DMS153 treated with DMSO at 0.1 percent for 48 hours (cell line): Measurements from ENCODE around the gene ZNF343.

Experiments
- DNase-seq: peaks from one replicate; lab custom pipeline; 2025; ENCODE audit not compliant: unreplicated experiment; lab: John Stamatoyannopoulos, UW

Gene ZNF343

DNA sequence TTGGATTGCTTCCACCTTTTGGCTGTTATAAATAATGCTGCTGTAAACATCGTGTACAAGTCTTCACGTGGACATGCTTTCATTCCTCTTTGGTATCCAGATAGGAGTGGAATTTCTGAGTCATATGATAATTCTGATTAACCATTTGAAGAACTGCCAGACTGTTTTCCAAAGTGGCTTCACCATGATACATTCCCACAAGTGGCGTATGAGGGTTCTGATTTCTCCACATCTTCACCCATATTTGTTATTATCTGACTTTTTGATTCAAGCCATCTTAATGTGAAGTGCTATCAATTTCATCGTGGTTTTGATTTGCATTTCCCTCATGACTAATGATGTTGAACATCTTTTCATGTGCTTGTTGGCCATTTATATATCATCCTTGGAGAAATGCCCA, 35.2 kb downstream of the ZNF343 start:
- DNase-seq = no peak

GRCh38 chr20:2470423-2471193, 38.1 kb downstream of the ZNF343 start, which contains the start of gene SNRPB:
Gene SNRPB, minus strand, starts transcription at chr20:2470789. Its CDS starts 99 bp downstream, at chr20:2470690.
- DNase-seq = peak; percentile 96

DNA sequence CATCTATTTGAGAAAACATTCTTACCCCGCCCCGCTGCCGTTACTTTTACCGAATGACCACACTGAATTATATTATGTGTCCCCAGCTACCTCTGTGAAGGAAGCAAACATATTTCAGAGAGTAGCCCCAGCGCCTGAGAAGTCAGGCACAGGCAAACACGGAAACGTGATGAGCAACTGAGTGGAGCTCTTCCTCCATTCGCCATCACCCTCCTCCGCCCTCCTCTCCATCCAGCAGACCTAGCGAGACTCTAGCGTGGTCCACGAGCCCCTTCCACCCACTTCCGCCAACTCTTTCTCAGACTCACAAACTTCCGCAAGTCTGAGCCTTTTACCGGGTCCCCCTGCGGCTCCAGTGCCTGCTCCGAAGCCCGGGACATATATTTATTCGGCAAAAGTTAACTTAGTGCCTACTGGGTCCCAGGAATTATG, 38.7 kb downstream of the ZNF343 start:
- DNase-seq = peak; percentile 38

DNA sequence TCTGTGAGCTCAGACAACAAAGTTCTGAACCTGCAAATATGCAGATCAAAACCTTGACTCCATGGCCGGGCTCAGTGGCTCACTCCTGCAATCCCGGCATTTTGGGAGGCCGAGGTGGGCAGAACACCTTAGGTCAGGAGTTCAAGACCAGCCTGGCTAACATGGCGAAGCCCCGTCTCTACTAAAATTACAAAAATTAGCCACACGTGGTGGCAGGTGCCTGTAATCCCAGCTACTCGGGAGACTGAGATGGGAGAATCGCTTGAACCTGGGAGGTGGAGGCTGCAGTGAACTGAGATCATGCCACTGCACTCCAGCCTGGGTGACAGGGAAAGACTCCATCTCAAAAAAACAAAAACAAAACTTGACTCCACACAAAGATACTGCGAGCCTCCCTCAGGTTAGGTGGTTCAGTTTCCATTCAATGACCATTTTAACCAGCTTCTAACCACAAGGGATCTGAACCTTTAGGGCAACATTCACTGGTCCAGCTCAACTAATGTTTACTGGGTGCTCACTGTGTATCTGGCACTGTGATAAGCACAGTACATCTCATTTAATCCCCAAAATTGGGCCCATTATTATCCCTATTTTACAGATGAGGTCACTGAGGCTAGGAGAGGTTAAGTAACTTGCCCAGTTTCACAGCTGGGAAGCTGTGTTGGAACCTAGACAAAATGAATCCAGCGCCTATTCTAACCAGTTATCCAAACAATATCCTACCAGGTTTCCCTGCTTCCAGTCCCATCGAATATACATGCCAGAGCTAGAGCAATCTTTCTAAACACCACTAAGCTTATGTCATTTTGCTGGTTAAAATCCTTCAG, 39.9 kb downstream of the ZNF343 start:
- DNase-seq = no peak

DNA sequence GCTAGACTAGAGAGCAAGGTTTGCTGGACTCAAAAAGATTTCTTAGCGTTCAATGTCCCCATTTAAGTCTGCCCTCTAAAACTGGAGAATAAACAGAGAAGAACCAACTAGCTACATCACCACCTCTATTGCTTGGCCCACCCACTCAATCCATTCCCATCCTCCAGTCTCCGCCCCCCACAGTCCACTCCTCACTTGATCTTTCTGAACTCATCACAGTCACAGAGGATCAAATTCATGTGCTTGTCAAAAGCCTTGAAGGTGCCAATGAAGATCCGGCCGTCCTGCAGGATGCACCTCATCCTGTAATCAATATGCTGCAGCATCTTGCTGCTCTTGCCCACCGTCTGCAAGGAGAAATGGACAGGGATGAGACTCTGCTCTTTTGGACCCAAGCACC, 41.3 kb downstream of the ZNF343 start:
- DNase-seq = no peak

GRCh38 chr20:2465100-2465499, 43.6 kb downstream of the ZNF343 start:
- no peak for DNase-seq

DNA sequence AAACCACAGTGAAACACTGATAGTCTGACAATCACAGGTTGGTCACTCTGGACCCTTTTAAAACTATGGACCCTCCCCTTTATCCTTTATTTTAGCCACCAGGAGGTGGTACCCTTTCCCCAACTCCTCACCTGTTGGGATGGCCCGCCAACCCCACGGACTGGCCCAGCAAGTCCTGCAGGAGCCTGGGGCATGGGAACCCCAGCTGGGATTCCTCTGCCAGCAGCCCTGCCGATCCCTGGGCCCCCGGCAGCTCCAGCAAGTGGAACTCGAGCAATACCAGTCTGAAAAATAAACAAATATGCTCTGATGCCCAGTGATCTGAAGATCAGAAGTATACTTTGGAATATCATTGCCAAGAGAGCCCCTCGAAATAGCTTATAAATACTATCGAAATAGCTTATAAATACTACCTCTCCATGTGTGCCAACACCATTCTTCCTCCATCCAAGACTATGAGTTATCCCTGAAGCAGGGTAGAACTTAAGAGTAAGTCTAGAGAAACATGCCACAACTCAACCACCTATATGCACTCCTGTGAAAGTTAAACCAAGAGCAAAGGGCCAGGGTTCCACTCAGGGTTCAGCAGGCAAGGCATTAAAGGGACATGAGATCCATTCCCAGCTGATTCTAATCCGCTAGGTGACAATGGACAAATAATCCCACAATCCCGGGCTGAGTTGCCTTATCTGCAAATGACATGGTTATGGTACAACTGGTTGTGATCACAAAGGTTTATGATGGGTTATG, 44.9 kb downstream of the ZNF343 start:
- DNase-seq = no peak

DNA sequence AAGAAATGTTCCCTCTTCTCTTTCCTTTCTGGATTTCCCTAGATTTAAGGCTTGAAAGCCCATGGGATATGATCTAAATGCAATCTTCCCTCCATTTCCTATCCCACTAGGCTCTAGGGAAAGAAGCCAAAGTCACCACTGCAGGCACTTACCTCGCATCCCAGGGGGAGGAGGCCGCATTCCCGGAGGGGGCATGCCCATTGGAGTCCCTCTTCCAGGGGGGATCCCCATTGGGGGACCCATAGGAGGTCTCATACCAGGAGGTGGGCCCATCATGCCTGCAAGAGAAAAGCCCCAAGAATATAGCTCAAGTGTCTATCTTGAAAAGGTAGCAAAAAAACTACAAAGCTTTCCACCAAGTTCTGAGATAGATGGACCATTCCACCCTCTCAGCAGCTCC, 46.2 kb downstream of the ZNF343 start:
- no peak for DNase-seq

- DNase-seq = no peak
These were observed 47.8 kb downstream of the ZNF343 start for GRCh38 chr20:2460752-2461424.

GRCh38 chr20:2459981-2460751, 48.5 kb downstream of the ZNF343 start:
- DNase-seq = no peak

DNA sequence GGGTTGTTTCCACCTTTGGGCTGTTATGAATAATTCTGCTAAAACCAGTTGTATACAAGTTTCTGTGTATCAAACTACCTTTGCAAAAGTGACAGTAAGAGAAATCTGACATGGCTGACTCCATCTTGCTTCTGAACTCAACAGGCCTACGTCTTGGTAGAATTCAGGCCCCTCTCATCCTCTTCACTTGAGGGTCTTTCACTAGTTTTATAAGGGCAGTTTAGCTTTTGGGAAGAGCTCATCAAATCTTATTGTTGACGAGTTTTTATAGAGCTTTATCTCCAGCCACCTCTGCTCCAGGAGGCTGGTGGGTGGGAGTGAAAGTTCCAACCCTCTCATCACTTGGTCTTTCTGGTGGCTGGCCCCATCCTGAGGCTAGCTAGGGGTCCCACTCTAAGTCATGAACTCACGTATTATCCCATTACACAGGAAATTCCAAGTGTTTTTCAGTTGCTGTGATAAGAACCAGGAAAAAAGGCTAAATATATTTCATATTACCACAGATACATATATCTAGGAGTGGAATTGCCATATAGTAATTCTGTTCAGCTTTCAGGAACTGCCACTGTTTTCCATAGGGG, 49.7 kb downstream of the ZNF343 start:
- DNase-seq = no peak

GRCh38 chr20:2455771-2456497, 52.8 kb downstream of the ZNF343 start:
- DNase-seq = no peak

- DNase-seq = no peak
These were observed 54.9 kb downstream of the ZNF343 start for GRCh38 chr20:2453792-2454191.

DNA sequence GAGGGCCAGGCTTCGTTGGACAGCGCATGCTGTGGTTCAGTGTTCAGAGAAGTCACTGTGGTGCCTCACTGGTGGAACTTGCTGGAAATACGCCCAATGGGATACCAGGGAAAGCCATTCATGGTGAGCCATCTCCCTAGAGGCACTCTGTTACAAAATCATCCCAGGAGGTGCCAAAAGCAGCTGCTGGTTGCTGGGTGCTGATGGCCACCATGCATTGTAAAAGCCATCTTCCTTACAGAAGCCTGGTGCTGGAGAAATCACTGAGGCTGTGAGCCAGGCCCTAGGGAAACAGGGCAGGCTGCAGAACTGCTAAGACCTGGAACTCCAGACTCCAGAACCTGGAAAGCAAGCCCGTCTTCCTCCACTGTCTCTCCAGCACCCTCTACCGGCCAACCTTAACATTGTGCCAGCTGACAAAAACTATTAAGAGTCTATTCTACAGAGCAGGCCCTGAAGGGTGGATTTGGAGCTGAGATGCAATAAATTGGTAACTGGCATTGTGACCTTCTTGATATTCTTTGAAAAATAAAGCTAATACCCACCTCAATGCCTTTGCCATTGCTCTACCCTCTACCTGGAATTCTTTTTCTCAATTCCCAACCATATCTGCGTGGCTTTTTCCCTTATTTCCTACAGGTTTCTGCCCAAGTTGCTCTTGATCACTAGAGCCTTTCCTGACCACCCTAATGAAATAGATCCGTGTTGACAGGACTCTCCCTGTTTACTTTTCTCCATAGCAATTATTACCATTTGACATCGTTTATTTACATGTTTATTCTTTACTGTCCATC, 56.6 kb downstream of the ZNF343 start:
- peak; percentile 61 for DNase-seq

DNA sequence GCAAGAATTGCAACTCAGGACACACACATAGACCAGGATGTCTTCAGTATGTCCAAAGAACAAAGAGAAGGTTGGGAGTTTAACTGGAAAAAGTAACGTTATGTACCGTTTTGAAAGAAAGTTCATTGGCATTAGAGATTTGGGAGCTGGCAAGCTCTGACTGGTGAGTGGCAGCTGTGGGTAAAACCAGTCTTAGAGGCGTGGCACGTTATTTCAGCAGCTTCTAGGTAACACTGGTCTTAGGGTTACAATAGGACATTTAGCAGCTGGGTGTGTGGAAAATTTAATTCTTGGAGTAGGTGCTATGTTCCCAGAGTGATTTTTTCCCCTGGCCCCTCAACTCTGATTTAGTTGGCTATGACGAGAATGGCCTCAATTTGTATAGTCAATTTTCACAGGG, 57.3 kb downstream of the ZNF343 start:
- no peak for DNase-seq

DNA sequence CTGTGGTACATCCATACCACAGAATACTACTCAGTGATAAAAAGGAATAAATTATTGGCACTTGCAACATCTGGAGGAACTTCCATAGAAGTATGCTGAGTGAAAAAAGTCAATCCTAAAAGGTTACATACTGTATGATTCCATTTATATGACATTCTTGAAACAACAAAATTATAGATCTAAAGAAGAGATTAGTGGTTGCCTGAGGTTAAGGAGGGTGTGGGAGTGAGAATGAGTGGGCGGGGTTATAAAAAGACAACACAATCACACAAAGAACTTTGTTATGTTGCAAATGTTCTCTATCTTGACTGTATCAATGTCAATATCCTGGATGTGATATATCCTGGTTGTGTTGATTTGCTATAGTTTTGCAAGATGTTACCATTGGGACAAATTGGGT, 59.3 kb downstream of the ZNF343 start:
- no peak for DNase-seq

DNA sequence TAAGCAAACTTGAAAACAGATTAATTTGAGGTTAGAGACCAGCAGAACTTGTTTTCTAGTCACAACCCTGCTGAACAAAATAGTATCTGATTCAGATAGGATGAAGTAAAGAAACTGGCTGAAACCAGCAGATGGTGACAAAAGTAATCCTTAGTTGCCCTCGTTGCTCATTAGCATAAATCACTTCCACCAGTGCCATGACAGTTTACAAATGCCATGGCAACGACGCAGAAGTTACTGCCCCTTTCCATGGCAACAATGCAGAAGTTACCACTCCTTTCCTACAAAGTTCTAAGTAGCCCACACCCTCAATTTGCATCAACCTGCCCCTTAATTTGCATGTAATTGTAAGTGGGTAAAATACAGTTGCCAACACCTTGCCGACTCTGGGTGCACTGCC, 61.9 kb downstream of the ZNF343 start:
- DNase-seq = no peak
